Activated T-cell treated with anti-CD3 and anti-CD28 coated beads for 4 hours (primary cell): ENCODE measurements around the gene TPSB2.
"Not testable (repeated sequence)": the region's sequence is repeated elsewhere in the genome, so short reads cannot be mapped to it uniquely, and the experiment has no call there.

Source experiments
- DNase-seq: peaks from one replicate; pipeline ENCODE4 v3.0.0-alpha.2; 2020

TPSB2 gene

DNA sequence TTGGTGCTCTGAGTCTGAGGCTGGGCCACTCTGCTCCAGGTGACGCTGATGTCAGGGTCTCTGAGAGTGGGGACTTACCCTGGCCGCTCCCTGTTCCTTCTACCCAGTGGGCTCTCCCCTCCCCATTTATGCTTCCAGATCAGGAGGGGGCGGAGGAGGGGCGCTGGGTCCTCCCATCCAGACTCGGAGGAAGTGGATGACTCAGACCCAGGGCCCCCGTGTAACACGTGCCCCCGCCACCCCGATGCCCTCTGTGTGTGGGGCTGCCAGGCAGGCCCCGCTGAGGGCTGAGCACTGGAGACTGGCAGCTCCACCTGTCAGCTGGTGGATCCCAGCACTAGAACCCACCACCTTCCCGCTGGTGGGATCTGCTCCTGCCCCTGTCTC lies at the start of gene TPSB2:
Gene TPSB2 (minus strand): TSS at position 101 of the 387 bp plus-strand sequence. CDS start 233 bp downstream, outside the sequence.
- DNase-seq = not testable (repeated sequence)

DNA sequence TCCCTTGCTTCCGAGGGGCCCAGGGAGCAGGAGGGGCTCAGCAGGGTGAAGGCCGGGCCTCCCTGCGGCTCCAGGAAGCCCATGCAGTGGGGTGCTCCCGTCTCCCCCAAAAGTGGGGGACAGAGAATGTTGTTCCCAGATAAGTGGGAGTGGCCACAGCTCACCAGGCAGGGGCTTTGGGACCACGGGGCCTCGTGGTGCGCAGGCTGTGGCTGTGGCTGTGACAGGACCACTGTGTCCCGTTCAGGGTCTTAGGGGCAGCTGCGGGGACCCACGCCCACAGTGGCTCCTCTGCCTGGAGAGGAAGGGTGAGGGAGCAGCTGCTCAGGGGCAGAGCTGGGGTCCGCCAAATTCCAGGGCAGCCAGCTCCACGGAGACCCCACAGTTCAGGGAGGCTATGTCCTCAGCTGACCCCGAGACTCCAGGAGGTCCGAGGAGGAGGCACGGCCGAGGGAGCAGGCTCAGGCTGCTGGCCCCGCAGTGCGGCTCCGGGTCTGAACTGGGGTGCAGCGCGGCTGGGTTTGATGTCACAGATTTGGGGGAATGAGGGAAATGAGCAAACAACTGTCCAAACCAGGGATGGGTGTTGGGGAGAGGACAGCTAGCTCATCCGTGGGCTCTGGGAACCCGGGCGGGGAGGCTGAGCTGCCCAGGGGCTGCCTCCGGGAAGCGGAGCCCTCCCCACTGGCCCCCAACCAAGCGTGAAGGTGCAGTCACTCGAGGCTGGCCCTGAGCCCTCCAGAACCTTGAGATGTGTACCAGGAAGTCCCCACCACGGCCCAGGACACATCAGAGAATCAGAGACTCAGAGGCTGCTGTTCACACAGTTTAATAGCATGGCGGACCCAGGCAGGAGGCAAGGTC lies 49.3 kb upstream of the TPSB2 start:
- DNase-seq = no peak

DNA sequence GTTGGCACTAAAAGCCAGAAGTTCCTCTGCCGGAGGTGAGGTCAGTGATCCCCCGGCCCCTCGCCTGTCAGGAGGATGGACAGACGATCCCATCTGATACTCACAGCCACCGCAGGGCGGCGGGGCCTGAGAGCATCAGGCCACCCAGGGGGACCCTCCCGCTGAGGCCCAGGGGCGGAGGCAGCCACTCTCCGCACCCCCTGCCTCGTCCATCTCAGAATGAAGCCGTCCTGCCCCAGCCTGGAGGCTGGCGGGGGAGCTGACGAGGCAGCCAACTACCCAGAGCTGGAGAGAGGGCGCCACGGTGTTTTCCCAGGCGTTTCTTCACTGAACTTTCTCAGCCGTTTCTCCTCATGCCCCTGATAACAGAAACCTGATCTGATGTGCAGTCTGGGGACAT lies 48.5 kb upstream of the TPSB2 start:
- DNase-seq = no peak

DNA sequence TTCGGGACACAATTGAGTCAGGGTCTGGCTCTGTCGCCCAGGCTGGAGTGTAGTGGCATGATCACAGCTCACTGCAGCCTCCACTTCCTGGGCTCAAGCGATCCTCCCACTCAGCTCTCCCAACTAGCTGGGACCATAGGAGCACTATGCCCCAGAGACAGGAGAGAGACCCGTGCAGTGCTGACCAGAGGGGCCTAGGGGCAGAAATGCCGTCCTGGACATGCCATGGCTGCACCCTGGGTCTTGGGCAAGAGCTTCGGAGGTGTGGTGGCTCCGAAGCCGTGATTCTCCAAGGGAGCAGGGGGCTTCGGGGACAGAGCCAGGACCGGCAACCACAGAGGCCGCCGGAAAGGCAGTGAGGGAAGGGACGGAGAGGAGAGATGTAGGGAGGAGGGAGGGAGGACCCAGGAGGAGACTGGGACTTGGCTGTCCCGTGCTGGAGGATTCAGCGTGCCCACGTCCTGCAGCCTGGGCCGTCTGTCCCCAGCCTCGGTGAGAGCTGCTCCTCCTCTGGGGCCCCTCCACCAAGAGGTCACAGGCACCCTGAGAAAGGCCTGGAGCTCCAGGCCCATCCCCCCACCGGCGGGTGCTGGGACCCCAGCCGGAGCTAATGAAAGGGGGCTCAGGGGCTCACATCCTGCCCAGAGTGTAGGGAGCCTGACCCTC lies 47.8 kb upstream of the TPSB2 start:
- DNase-seq = no peak

DNA sequence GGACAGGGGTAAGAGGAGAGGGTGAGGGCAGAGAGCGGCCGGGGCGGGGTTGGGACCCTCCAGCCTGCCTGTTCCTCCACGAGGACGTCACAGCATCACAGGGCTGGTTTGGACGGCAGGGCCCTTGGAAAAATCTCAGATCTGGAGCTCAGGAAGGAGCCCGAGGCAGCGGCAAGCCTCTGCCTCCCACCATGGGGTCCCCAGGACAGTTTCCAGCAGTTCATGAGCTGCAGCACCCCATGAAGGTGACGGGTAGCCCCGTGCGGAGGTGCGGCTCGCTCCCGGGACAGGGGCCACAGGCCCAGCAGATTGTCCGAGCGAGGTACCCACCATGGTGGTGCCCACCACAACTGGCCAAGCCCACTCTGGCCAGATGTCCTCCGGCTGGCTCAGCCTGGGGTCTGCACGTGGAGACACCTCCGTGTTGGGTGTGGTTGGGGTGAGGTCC lies 47.2 kb upstream of the TPSB2 start:
- DNase-seq = no peak

DNA sequence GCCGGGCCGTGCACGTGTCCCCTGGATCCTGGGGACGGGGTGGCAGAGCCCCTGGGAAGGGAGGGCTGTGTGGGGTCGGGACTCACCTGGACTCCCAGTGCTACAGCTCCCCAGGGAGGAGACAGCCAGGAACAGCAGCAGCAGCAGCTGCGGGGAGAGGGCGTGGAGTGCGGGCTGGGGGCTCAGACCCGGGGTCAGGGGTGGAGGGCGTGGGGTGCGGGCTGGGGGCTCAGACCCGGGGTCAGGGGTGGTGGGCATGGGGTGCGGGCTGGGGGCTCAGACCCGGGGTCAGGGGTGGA lies 46.5 kb upstream of the TPSB2 start:
- DNase-seq = no peak

DNA sequence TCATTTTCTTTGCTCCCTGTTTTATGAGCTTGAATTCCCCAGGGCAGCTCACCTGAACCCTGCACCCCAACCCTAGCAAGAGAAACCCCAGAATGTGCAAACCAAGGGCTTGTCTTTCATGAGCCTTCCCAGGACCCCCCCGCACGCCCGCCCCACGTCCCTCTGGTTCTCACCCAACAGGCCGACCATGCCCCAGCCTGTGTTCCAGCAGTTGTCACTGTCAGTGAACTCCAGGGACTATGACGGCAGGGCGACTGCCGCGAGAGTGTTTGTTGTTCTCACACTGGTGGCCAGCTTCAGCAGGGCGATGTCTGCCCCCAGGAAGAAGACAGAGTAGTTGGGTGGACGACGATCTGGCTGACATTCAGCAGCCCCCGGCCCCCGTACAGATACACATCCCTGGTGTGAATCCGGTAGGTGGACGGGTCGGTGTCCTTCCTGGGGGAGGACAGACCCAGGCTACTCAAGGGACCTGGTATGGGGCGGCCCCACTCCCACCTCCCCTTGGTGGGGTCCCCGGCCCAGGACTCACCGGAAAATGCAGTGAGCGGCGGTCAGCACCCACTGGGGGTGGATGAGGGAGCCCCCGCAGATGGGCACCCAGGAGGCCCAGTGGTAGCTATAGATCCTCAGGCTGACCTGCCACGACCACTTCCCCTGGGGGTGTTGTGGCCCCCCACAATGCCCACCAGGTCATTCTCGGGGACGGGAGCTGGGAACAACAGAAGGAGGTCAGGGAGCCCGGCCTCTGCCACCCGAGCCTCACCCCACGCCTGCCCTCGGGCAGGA lies 46.0 kb upstream of the TPSB2 start:
- no peak for DNase-seq

DNA sequence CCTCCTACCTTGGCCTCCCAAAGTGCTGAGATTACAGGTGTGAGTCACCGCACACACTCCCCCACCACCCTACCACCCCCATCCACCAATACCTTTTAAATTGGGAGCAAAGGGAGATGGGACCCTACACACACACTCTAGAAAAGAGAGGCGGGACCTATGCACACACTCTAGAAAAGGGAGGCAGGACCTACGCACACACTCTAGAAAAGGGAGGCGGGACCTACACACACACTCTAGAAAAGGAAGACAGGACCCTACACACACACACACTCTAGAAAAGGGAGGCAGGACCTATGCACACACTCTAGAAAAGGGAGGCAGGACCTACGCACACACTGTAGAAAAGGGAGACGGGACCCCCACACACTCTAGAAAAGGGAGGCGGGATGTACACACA lies 44.8 kb upstream of the TPSB2 start:
- no peak for DNase-seq

DNA sequence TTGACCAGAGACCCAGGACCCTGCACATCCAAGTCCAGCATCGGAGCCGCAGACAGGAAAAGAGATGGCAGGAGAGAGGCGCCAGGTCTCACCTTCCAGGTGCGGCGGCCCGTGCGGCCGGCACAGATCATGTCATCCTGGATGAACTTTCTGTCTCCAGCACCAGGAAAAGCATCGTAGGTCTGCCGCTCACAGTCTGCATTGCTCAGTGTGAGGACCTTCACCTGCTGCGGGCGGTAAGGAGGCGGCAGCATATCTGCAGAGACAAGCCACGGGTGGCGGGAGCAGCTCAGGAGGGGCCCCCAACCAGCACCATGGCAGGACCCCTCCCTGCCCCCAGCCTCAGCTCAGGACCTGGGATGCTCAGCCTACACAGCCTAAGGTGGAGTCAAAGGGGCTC lies 43.8 kb upstream of the TPSB2 start:
- no peak for DNase-seq

DNA sequence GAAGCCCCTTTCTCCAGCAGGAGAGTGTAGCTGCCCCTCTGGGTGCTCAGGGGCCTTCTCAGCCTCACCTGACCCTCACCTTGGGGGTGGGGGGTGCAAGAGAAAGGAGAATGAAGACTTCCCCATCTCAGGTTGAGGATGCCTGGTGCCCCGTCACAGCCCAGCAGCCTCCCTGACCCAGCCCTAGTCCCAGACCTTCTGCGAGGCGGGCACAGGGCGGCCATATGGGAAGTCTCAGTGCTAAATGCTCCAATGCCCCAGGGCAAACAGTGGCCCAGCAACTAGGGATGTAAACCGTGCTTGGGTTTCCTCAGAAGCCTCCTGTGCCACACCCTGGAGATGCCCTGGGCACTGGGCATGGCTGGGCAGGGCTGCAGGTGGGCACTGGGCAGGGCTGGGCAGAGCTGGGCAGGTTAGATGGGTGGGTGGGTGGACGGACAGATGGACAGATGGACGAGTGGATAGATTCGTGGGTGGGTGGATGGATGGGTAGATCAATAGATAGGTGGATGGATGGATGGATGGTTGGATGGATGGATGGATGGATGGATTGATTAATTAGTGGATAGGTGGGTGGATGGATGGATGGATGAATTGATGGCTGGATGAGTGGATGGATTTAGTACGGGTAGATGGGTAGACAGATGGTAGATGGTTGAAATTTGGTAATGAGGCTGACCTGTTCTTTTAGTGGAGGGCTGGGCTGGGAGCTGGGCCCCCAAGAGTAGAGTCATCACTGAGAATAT lies 42.6 kb upstream of the TPSB2 start:
- DNase-seq = no peak

DNA sequence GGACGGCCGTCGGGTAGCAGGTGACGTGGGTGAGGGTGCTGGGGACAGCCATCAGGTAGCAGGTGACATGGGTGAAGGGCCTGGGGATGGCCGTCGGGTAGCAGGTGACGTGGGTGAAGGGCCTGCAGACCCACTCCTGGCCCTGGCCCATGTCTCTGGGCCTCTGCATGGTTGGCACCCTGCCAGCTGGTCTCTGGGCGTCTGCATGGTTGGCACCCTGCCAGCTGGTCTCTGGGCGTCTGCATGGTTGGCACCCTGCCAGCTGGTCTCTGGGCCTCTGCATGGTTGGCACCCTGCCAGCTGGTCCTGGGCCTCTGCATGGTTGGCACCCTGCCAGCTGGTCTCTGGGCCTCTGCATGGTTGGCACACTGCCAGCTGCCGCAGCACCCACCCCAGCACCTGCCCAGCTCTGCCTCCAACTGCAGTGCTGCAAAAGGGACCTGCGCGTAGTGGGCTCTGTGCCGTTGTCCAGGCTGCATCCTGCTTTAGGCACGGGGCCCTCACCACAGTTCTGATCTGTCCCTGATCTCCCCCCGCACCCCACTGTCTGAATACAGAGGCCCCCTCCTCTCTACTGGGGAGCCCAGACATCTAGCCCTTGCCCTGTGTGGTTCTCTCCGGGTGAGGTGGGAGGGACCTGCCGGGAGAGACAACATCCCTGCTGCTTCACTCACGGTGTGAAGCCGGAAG lies 41.9 kb upstream of the TPSB2 start:
- DNase-seq = not testable (repeated sequence)

DNA sequence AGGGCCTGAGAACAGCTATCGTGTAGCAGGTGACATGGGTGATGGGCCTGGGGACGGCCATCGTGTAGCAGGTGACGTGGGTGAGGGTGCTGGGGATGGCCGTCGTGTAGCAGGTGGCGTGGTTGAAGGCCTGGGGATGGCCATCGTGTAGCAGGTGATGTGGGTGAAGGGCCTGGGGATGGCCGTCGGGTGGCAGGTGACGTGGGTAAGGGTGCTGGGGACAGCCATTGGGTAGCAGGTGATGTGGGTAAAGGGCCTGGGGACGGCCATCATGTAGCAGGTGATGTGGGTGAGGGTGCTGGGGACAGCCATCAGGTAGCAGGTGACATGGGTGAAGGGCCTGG lies 41.4 kb upstream of the TPSB2 start:
- no peak for DNase-seq

DNA sequence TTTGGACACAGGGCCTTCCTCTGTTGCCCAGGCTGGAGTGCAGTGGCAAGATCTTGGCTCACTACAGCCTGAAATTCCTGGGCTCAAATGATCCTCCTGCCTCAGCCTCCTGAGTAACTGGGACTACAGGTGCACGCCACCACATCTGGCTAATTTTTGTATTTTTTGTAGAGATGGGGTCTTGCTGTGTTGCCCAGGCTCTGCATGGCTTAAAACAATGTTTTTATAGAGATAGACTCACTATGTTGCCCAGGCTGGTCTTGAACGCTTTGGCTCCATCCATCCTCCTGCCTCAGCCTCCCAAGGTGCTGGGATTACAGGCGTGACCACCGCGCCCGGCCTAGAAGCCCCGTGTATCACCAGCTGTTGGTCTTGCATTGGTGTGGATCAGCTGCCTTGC lies 39.4 kb upstream of the TPSB2 start:
- DNase-seq = not testable (repeated sequence)

DNA sequence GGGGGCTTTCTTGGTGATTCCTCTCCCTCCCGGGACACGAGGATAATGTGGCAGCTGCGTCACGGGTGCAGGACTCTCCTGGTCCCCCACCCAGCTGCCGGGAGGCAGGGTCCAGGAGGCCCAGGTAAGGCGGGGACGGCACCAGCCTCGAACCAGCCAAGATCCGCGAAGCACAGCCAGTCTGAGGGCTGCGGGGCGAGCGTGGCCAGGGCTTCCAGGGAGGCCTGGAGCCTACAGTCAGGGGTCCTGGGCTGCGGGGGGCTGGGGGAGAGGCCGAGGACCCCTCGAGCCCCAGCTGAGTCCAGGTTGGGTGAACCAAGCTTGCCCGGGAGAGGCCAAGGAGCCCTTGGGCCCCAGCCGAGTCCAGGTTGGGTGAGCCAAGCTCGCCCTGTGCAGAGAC lies 35.8 kb upstream of the TPSB2 start:
- DNase-seq = no peak

DNA sequence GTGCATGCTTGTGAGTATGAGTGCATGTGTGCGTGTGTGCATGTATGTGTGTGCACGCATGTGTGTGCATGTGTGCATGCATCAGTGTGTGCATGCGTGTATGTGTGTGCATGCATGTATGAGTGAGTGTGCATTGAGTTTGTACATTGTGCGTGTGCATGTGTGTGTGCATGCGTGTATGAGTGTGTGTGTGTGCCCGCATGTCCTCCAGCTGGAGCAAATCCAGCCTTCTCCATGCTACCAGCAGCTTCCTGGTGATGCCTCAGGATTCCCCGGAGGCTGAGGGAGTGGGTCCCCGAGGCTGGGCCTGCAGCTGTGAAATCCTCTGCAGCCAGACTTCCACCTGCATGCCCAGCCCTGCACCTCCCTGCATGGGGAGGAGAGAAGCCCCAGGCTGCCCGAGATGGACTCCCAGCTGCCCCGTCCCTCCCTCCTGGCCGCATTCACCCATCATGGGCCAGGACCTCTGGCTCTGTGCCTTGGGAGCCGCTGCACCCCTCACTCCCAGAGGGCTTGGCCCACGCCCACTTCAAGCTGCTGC lies 35.2 kb upstream of the TPSB2 start:
- DNase-seq = no peak

DNA sequence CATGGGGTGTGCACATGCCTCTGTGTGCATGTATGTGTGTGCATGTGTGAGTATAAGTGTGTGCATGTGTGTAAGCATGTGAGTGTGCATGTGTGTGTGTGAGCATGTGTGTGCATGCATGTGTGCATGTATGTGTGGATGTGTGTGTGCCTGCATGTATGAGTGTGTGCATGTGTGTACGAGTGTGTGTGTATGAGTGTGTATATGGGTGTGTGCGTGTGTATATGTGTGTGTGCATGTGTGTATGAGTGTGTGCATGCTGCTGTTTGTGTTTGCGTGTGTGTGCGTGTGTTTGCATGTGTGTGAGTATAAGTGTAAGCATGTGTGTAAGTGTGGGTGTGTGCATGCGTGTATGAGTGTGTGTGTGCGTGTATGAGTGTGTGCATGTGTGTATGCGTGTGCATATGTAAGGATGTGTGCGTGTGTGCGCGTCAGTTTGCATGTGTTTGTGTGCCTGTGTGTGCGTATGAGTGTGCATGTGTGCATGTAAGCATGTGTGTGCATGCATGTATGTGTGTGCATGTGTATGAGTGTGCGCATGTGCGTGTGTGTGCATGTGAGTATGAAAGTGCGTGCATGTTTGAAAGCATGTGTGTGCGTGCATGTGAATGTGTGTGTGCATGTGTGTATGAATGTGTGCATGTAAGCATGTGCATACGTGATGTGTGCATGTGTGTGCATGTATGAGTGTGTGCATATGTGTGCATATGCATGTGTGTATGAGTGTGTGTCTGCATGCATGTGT lies 34.5 kb upstream of the TPSB2 start:
- no peak for DNase-seq

DNA sequence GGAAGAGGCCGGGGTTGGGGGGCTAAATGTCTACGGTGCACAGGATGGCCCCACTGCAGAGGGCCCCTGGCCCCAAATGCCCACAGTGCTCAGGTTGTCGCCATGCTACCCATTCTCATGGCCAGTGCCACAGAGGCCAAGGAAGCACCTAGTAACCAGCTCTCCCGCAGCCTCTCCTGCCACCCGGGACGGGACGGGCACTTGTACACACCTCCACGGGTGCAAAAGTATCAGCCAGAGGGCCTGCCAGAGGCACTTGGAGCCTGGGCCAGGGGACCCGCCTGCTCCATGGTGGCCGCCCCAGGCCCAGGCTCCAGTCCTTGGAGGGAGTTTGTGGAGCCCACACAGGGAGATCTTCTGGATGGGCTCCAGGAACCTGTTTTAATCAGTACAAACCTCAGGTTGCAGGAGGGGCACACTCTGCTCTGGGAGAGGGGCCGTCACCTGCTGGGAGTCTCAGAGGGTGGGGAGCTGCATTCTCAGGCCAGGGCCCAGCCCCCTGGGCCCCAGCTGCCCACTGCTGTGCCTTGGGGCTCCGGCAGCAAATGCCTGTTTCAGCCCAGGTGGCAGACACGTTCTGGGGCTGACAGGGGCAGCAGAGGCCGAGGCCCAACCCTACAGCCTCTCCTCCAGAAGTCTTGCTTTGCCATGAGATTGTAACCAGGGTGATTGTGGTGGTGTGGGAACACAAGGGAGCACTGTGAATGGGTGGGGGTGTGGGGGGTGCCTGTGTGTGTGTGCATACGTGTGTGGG lies 33.8 kb upstream of the TPSB2 start:
- no peak for DNase-seq

DNA sequence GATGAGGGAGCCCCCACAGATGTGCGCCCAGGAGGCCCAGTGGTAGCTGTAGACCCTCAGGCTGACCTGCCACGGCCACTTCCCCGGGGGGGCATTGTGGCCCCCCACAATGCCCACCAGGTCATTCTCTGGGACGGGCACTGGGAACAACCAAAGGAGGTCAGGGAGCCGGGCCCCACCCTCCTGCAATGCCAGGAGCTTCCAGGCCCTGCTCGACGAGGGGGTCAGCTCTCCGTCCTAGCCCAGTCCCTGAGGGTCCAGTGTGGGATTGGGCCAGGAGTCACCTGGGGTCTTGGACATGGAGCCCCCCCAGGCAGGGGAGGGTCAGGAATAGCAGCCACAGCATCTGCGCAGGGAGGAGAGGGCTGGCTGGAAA lies 32.9 kb upstream of the TPSB2 start:
- DNase-seq = no peak

DNA sequence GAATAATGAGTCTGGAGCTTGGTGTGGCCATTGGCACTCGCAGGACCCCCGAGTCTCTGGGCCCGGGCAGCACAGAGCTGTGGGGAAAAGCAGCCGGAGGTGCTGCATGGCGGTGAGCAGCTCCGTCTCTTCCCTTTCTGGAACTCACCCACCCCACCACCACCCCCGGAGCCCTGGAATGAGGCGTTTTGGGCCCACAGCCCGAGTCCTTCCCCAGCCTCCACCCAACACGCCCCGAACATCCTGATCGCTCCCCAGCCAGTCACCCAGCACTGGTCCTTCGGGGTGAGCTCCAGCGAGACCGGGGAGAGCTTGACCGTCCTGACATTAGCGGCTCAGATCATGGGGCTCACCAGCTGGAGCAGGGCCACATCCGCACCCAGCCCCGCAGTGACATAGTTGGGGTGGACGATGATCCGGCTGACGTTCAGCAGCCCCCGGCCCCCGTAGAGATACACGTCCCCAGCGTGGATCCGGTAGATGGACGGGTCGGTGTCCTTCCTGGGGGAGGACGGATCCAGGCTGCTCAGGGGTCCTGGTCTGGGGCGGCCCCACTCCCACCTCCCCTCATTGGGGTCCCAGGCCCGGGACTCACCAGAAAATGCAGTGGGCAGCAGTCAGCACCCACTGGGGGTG lies 32.3 kb upstream of the TPSB2 start:
- no peak for DNase-seq
